C4-2B (cell line): Measurements from ENCODE around the gene ERCC2.

Source experiments
- H3K27ac ChIP-seq: fragments of 450-650 bp; 2 replicates; pipeline ENCODE4 v1.5.1; 2017
- CTCF ChIP-seq: fragments of 450-650 bp; conservative IDR thresholded peaks from 2 replicates; pipeline ENCODE4 v1.5.1; 2017; ENCODE audit warnings: mild to moderate bottlenecking
- ZFX ChIP-seq: fragments of 450-650 bp; IDR thresholded peaks from 2 replicates; pipeline ENCODE4 v1.6.1; 2017

ERCC2 gene

GRCh38 chr19:45324349-45324907 is 45.9 kb downstream of the ERCC2 start:
- TF ChIP-seq CTCF (no peak), ZFX (no peak)
- no peak overlapping the region for H3K27ac ChIP-seq

GRCh38 chr19:45323671-45324081 is 46.7 kb downstream of the ERCC2 start:
- no peak overlapping the region for H3K27ac ChIP-seq
- TF ChIP-seq CTCF (no peak), ZFX (no peak)

GRCh38 chr19:45322744-45323281 is 47.6 kb downstream of the ERCC2 start, which contains the start of gene CKM:
TSS of gene CKM (minus strand) at chr19:45322875. CDS start at chr19:45319713, 3,162 bp downstream.
- TF ChIP-seq CTCF (no peak), ZFX (no peak)
- no peak within 1 kb of the TSS for H3K27ac ChIP-seq

DNA sequence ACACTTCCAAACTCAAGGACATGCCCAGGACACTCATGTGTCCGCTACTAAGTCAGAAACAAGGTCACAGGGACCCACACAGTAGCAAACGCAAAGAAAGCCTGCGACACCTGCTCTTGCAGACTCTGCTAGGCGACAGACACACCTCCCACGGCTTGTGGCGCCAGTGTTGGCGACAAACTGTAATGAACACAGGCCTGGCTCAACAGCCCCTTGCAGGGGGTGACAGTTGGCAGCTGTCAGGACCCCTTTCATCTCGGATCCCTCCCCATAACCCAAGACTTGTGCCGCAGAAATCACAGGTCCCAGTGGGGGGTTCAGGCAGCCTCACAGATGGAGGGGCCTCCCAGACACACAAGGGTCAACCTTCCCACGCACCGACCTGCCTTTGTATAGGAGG is 48.1 kb downstream of the ERCC2 start:
- H3K27ac ChIP-seq = no peak overlapping the region
- TF ChIP-seq ZFX (no peak), CTCF (no peak)

- TF ChIP-seq ZFX (no peak), CTCF (no peak)
- no peak overlapping the region for H3K27ac ChIP-seq
Measured at GRCh38 chr19:45321848-45322247, 48.5 kb downstream of the ERCC2 start.

DNA sequence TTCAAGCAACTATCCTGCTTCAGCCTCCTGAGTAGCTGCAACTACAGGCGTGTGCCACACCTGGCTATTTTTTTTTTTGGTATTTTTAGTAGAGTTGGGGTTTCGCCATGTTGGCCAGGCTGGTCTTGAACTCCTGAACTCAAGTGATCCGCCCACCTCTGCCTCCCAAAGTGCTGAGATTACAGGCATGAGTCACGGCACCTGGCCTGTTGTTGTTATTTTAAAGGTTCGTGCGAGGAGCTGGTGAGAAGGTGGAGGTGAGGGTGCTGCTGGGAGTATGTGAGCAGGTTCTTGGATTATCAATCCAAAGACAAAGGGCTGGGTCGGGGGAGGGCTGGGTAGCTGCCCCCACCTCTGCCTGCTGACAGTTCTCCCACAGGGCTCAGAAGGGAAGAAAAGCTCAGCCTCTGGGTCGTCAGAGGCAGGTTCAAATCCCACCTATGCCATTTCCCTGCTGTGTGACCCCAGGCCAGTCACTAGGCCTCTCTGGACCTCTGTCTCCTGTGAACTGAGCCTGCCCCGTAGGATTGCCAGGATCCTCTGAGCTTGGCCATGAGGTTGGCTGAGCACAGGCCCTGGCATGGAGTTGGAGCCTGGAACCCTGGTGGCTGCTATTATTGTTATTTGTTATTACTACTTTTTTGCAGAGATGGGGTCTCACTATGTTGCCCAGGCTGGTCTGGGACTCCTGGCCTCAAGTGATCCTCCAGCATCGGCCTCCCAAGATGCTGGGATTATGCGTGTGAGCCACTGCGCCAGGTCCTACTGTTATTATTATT is 49.2 kb downstream of the ERCC2 start:
- no peak overlapping the region for H3K27ac ChIP-seq
- TF ChIP-seq ZFX (no peak), CTCF (no peak)

- H3K27ac ChIP-seq = no peak overlapping the region
- TF ChIP-seq CTCF (no peak), ZFX (no peak)
Measured at GRCh38 chr19:45315304-45315703, 55.1 kb downstream of the ERCC2 start.
